ENCODE measurements around the gene MRNIP. TPM values are rescaled to one million over a fixed set of nuclear protein-coding genes. Genes with fewer than 3 reads are reported as not detected.

Gene MRNIP
- total RNA-seq, 1 experiment from 2014 or later = 39.9 TPM

DNA sequence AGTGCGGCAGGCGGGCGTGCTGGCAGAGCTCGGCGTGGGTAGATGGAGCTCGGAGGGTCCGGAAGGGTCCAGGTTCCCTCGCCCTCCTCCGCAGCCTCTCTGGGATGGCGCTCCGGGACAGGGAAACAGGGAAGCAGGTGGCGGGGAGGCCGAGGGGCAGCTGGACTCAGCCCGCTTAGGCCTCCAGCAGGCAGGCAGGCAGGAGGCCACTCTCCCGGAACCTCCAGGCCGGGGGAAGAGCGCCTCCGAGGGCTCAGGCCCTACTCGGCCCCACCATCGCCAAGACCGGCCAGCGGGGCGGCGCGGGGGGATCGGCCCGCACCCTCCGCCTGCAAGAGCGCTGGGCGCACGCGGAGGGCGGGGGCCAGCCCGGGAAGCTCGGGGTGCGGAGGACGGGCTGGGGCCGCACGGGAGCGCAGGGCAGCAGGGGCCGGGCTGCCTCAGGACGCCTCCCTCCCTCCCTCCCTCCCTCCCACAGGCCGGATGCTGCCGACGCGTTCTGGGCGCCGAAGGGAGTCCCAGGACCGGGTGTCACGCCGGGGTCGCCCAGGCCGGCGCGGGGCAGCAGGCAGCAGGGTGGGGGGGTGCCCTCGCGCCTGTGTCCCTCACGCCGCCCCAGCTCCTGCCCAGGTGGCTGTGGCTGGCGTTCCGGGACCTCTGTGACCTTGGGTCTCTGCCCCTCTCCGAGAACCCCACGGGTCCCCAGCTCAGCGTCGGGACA is 52.9 kb downstream of the MRNIP start:
- POLR2A ChIA-PET (ENCODE audit: unreplicated experiment) = interaction anchor here (0.6 to 0.7 kb wide), 2 partner anchors 13 to 246 kb away, joined by 3 to 15 read pairs; no protein-coding TSS in a partner anchor
- Histone ChIP-seq H4K20me1 (ENCODE audit: insufficient read depth) (peaks cover 37% of the 10 kb centered on the region), H3K4me3 (peak overlapping the region; percentile 98), H3K36me3 (ENCODE audit: low read depth) (no peaks in the 10 kb centered on the region; the same call in 1 of the 2 replicates), H3K9me3 (ENCODE audit: insufficient read depth, low read depth) (no peaks in the 10 kb centered on the region), H3F3A (ENCODE audit: insufficient read depth, low read depth) (peaks cover 32% of the 10 kb centered on the region), H3K27ac (0 out of 2 replicates have a peak overlapping the region, but pooled peaks have one; percentile 29), H3K4me2 (peak overlapping the region; percentile 97), H3K4me1 (replicated peaks; ENCODE audit: insufficient read depth) (peaks cover 40% of the 10 kb centered on the region), H3K79me2 (ENCODE audit: low read depth) (peaks cover 54% of the 10 kb centered on the region), H2AFZ (peak overlapping the region; percentile 48; the same call in 1 of the 2 replicates), H3K27me3 (ENCODE audit: insufficient read depth, low read depth) (no peaks in the 10 kb centered on the region), H3K9me2 (ENCODE audit: insufficient read depth) (no peaks in the 10 kb centered on the region)
- no peak for TF ChIP-seq EZH2 (IDR thresholded peaks at IDR 0.05; ENCODE audit: low read depth)
- TF ChIP-seq, protein P1, sequence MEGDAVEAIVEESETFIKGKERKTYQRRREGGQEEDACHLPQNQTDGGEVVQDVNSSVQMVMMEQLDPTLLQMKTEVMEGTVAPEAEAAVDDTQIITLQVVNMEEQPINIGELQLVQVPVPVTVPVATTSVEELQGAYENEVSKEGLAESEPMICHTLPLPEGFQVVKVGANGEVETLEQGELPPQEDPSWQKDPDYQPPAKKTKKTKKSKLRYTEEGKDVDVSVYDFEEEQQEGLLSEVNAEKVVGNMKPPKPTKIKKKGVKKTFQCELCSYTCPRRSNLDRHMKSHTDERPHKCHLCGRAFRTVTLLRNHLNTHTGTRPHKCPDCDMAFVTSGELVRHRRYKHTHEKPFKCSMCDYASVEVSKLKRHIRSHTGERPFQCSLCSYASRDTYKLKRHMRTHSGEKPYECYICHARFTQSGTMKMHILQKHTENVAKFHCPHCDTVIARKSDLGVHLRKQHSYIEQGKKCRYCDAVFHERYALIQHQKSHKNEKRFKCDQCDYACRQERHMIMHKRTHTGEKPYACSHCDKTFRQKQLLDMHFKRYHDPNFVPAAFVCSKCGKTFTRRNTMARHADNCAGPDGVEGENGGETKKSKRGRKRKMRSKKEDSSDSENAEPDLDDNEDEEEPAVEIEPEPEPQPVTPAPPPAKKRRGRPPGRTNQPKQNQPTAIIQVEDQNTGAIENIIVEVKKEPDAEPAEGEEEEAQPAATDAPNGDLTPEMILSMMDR (conservative IDR thresholded peaks at IDR 0.05) = no peak
- peak in 1 of 2 experiments; percentile 41 for DNase-seq
- BruUV-seq (replicated peaks) = no TSS peak
- intact Hi-C loops (cut with micrococcal nuclease; ENCODE audit: unreplicated experiment) = loop anchor here (1.0 to 10.0 kb wide), 3 partner anchors 9 to 99 kb away; partner anchors contain the start of gene TBC1D9B
- CTCF ChIA-PET = no interaction called here

GRCh38 chr5:179805070-179805528 is 53.5 kb downstream of the MRNIP start:
- peaks cover 40% of the 10 kb centered on the region for H3K4me1 ChIP-seq (replicated peaks; ENCODE audit: insufficient read depth)
- TSS peak; percentile 37 for BruUV-seq (replicated peaks)
- peaks cover 27% of the 10 kb centered on the region for H3F3A ChIP-seq (ENCODE audit: insufficient read depth, low read depth)
- ChIA-PET POLR2A (ENCODE audit: unreplicated experiment) (interaction anchor here (0.7 kb wide), 1 partner anchor 246 kb away, joined by 3 read pairs; no protein-coding TSS in a partner anchor), CTCF (no interaction called here)
- no peaks in the 10 kb centered on the region for H3K9me2 ChIP-seq (ENCODE audit: insufficient read depth)
- no peaks in the 10 kb centered on the region for H3K27me3 ChIP-seq (ENCODE audit: insufficient read depth, low read depth)
- intact Hi-C loops (cut with micrococcal nuclease; ENCODE audit: unreplicated experiment) = loop anchor here (10.0 kb wide), 1 partner anchor 100 kb away; the partner anchor contains the start of gene TBC1D9B
- 0 out of 2 replicates have a peak overlapping the region, but pooled peaks have one; percentile 29 for H3K27ac ChIP-seq
- TF ChIP-seq, protein P1 (conservative IDR thresholded peaks at IDR 0.05) = no peak
- TF ChIP-seq EZH2 (IDR thresholded peaks at IDR 0.05; ENCODE audit: low read depth) = no peak
- peaks cover 38% of the 10 kb centered on the region for H4K20me1 ChIP-seq (ENCODE audit: insufficient read depth)
- DNase-seq = peak in 1 of 2 experiments; percentile 33
- no peaks in the 10 kb centered on the region; the same call in none of the 2 replicates for H3K36me3 ChIP-seq (ENCODE audit: low read depth)
- H3K4me2 ChIP-seq = peak overlapping the region; percentile 97
- no peaks in the 10 kb centered on the region for H3K9me3 ChIP-seq (ENCODE audit: insufficient read depth, low read depth)
- peaks cover 54% of the 10 kb centered on the region for H3K79me2 ChIP-seq (ENCODE audit: low read depth)
- peak overlapping the region; percentile 48; the same call in 1 of the 2 replicates for H2AFZ ChIP-seq
- peak overlapping the region; percentile 98 for H3K4me3 ChIP-seq

DNA sequence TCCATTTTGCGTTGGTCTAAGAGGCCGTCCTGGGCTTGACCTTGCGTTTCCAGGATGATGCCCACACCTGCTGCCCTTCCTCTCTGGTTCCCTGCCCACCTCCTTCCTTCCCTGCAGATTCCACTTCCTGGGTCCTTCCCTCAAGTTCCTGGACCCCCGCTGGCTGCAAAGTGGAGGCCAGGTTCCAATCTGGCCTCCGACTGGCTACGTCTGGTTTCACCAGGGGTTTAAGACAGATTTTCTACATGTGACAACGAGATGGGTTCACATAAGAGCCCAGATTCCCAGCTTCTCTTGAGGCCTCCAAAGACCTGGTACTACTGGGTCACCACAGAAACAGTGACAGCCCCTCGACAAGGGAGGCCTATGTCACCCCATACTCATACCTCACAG is 54.1 kb downstream of the MRNIP start:
- Histone ChIP-seq H3K27me3 (ENCODE audit: insufficient read depth, low read depth) (no peaks in the 10 kb centered on the region), H2AFZ (no peak overlapping the region), H3K4me3 (peak overlapping the region; percentile 98; the same call in 1 of the 2 replicates), H3K4me1 (replicated peaks; ENCODE audit: insufficient read depth) (peaks cover 40% of the 10 kb centered on the region), H3K4me2 (peak overlapping the region; percentile 97), H3F3A (ENCODE audit: insufficient read depth, low read depth) (peaks cover 30% of the 10 kb centered on the region), H3K36me3 (ENCODE audit: low read depth) (no peaks in the 10 kb centered on the region; the same call in none of the 2 replicates), H3K79me2 (ENCODE audit: low read depth) (peaks cover 54% of the 10 kb centered on the region), H3K27ac (no peak overlapping the region), H4K20me1 (ENCODE audit: insufficient read depth) (peaks cover 42% of the 10 kb centered on the region), H3K9me2 (ENCODE audit: insufficient read depth) (no peaks in the 10 kb centered on the region), H3K9me3 (ENCODE audit: insufficient read depth, low read depth) (no peaks in the 10 kb centered on the region)
- no TSS peak for BruUV-seq (replicated peaks)
- TF ChIP-seq EZH2 (IDR thresholded peaks at IDR 0.05; ENCODE audit: low read depth) = no peak
- TF ChIP-seq, protein P1 (conservative IDR thresholded peaks at IDR 0.05) = no peak
- intact Hi-C loops (cut with micrococcal nuclease; ENCODE audit: unreplicated experiment) = loop anchor here (10.0 kb wide), 1 partner anchor 100 kb away; the partner anchor contains the start of gene TBC1D9B
- no peak for DNase-seq
- POLR2A ChIA-PET (ENCODE audit: unreplicated experiment) = interaction anchor here (0.7 kb wide), 1 partner anchor 14 kb away, joined by 3 read pairs; no protein-coding TSS in a partner anchor
- CTCF ChIA-PET = no interaction called here
